Naive thymus-derived CD8-positive, alpha-beta T cell (primary cell): ENCODE results near the gene EGFL8. TPM values are rescaled to one million over a fixed set of nuclear protein-coding genes. Genes with fewer than 3 reads are reported as not detected.
A peak's percentile ranks its signal among the peaks of the same experiment; 100 is the strongest.
"Not testable (repeated sequence)": the region's sequence is repeated elsewhere in the genome, so short reads cannot be mapped to it uniquely, and the experiment has no call there.

ENCODE experiments used
- ATAC-seq, 2 donors: fragments of 150-1000 bp; cut with Tn5 transposase in 1 of 2; sonication (Bioruptor Pico), chemical (Tn5 transposase) in 1 of 2; 1 replicate in 1 of 2; 2 replicates in 1 of 2; pipeline ENCODE4 v1.10.0; 2021; ENCODE audit warnings: mild to moderate bottlenecking in 2 of 2, moderate library complexity in 2 of 2
- POLR2A ChIA-PET: fragments of 350-600 bp; sonication (Branson Sonifier 250); formaldehyde crosslinking; loops from one replicate; lab custom pipeline; 2021; ENCODE audit warnings: antibody characterized with exemption; lab: Charles Lee
- DNase-seq, 10 donors: peaks; one replicate each; pipeline versions ENCODE4 v3.0.0 to v3.0.0-alpha.2; 2020 to 2022
- H3K27ac Mint-ChIP-seq, 10 donors: one replicate each; pipeline ENCODE4 v1.8.0; 2020 to 2022; ENCODE audit warnings: mild to moderate bottlenecking in 10 of 10, mixed read lengths in 10 of 10, moderate library complexity in 4 of 10, inconsistent platforms in 1 of 10
- H3K27me3 Mint-ChIP-seq, 5 donors: one replicate each; pipeline ENCODE4 v1.8.0; 2021 to 2022; ENCODE audit warnings: mixed read lengths in 5 of 5
- H3K36me3 Mint-ChIP-seq, 3 donors: one replicate each; pipeline ENCODE4 v1.8.0; 2020 to 2022; ENCODE audit warnings: mixed read lengths in 3 of 3, mild to moderate bottlenecking in 2 of 3, inconsistent platforms in 1 of 3
- H3K4me1 Mint-ChIP-seq, 4 donors: one replicate each; pipeline ENCODE4 v1.8.0; 2021 to 2022; ENCODE audit warnings: mixed read lengths in 4 of 4
- H3K4me3 Mint-ChIP-seq, 10 donors: one replicate each; pipeline ENCODE4 v1.8.0; 2020 to 2022; ENCODE audit warnings: mild to moderate bottlenecking in 10 of 10, mixed read lengths in 10 of 10, moderate library complexity in 6 of 10, inconsistent platforms in 1 of 10
- H3K9me3 Mint-ChIP-seq, 9 donors: one replicate each; pipeline ENCODE4 v1.8.0; 2020 to 2022; ENCODE audit warnings: mixed read lengths in 9 of 9, mild to moderate bottlenecking in 3 of 9, inconsistent platforms in 1 of 9, moderate library complexity in 1 of 9
- polyA plus RNA-seq, 3 donors: library from polyadenylated mRNA; unstranded; fragments of 300-500 nt; fragmentation: Illumina TruSeq; gene quantifications; one replicate each; pipeline ENCODE4 v1.2.3, GENCODE V29; 2021
- total RNA-seq, 8 experiments: library from RNA in 2 of 8; stranded (reverse) in 2 of 8; gene quantifications; one replicate each; pipeline ENCODE4 v1.2.3 and lab custom pipeline; 2021 to 2026

EGFL8 gene
- total and polyA plus RNA-seq, 5 experiments from 2014 or later, result 0.61 to 30.1 (median 29.3) TPM; not detected in 2

GRCh38 chr6:32128751-32129296 lies 35.6 kb upstream of the EGFL8 start:
- peak overlapping the region in 9 of 10 donors; percentile 96 to 100 (median 98) for H3K4me3 Mint-ChIP-seq
- H3K27me3 Mint-ChIP-seq, result peaks cover 0 to under 1% (median 0%) of the 10 kb centered on the region in 5 donors
- peaks cover 26 to 55% (median 54%) of the 10 kb centered on the region in 4 donors for H3K4me1 Mint-ChIP-seq
- no peaks in the 10 kb centered on the region for H3K9me3 Mint-ChIP-seq
- DNase-seq (peak in 1 of 10 donors; percentile 37), ATAC-seq (no peak)
- peak overlapping the region; percentile 90 to 99 (median 97) for H3K27ac Mint-ChIP-seq
- POLR2A ChIA-PET, result interaction anchor here (0.6 to 6.7 kb wide), 14 partner anchors 10 to 880 kb away, joined by 3 to 116 read pairs (median 6); partner anchors contain the start of genes AGPAT1, CSNK2B, DDX39B and GPANK1
- H3K36me3 Mint-ChIP-seq, result peaks cover 5 to 24% (median 10%) of the 10 kb centered on the region in 3 donors

GRCh38 chr6:32129297-32130088 lies 34.9 kb upstream of the EGFL8 start:
- peaks cover 23 to 49% (median 49%) of the 10 kb centered on the region in 4 donors for H3K4me1 Mint-ChIP-seq
- peaks cover 0 to 3% (median 0%) of the 10 kb centered on the region in 5 donors for H3K27me3 Mint-ChIP-seq
- POLR2A ChIA-PET, result interaction anchor here (0.6 to 6.7 kb wide), 13 partner anchors 11 to 843 kb away, joined by 3 to 116 read pairs (median 4); partner anchors contain the start of genes AGPAT1, GPSM3, PBX2 and PRRT1
- H3K36me3 Mint-ChIP-seq, result peaks cover 5 to 17% (median 5%) of the 10 kb centered on the region in 3 donors
- H3K9me3 Mint-ChIP-seq, result no peaks in the 10 kb centered on the region
- ATAC-seq (no peak), DNase-seq (peak in 1 of 10 donors; percentile 59)
- peak overlapping the region; percentile 90 to 98 (median 95) for H3K4me3 Mint-ChIP-seq
- peak overlapping the region; percentile 90 to 99 (median 95) for H3K27ac Mint-ChIP-seq

- H3K27ac Mint-ChIP-seq, result peak overlapping the region in 3 of 10 donors; percentile 25 to 68 (median 50)
These were observed 32.9 kb upstream of the EGFL8 start for GRCh38 chr6:32131439-32131948.

GRCh38 chr6:32132110-32132509 lies 32.3 kb upstream of the EGFL8 start:
- Mint-ChIP-seq H3K27ac (peak overlapping the region in 2 of 10 donors; percentile 11 to 22), H3K9me3 (no peaks in the 10 kb centered on the region), H3K4me3 (peak overlapping the region in 4 of 10 donors; percentile 6 to 54 (median 27)), H3K36me3 (peaks cover 0 to 3% (median 0%) of the 10 kb centered on the region in 3 donors), H3K4me1 (peaks cover 12 to 32% (median 31%) of the 10 kb centered on the region in 4 donors), H3K27me3 (peaks cover 0 to 3% (median 0%) of the 10 kb centered on the region in 5 donors)
- DNase-seq (peak in 1 of 10 donors; percentile 15), ATAC-seq (no peak)
- POLR2A ChIA-PET, result interaction anchor here (0.9 to 6.7 kb wide), 2 partner anchors 23 to 61 kb away, joined by 3 to 116 read pairs; partner anchors contain the start of genes GPSM3 and PBX2

More at GRCh38 chr6:32131439-32131948, 32.9 kb upstream of the EGFL8 start:
- H3K27me3 Mint-ChIP-seq, result peaks cover 0 to 3% (median 0%) of the 10 kb centered on the region in 5 donors
- H3K4me1 Mint-ChIP-seq, result peaks cover 17 to 38% (median 37%) of the 10 kb centered on the region in 4 donors
- H3K36me3 Mint-ChIP-seq, result peaks cover 0 to 6% (median 0%) of the 10 kb centered on the region in 3 donors
- peak overlapping the region; percentile 9 to 72 (median 50) for H3K4me3 Mint-ChIP-seq
- peak in 1 of 10 donors; percentile 27 for DNase-seq
- ATAC-seq, result no peak
- POLR2A ChIA-PET, result interaction anchor here (0.9 to 6.7 kb wide), 5 partner anchors 21 to 159 kb away, joined by 3 to 116 read pairs (median 21); partner anchors contain the start of genes AGPAT1, DXO, GPSM3 and PBX2
- H3K9me3 Mint-ChIP-seq, result no peaks in the 10 kb centered on the region

- H3K27ac Mint-ChIP-seq, result no peak overlapping the region
- H3K9me3 Mint-ChIP-seq, result no peaks in the 10 kb centered on the region
- H3K4me1 Mint-ChIP-seq, result peaks cover 5 to 16% (median 15%) of the 10 kb centered on the region in 4 donors
- no peaks in the 10 kb centered on the region for H3K36me3 Mint-ChIP-seq
- DNase-seq, result no peak
- POLR2A ChIA-PET, result no interaction called here
- H3K27me3 Mint-ChIP-seq, result peaks cover 0 to 3% (median 0%) of the 10 kb centered on the region in 5 donors
- no peak overlapping the region for H3K4me3 Mint-ChIP-seq
- ATAC-seq, result no peak
These were observed 30.6 kb upstream of the EGFL8 start for GRCh38 chr6:32133786-32134185.

- no peak overlapping the region for H3K4me3 Mint-ChIP-seq
- ATAC-seq, result no peak
- H3K27me3 Mint-ChIP-seq, result peaks cover 0 to 10% (median 6%) of the 10 kb centered on the region in 5 donors
- H3K9me3 Mint-ChIP-seq, result no peaks in the 10 kb centered on the region
- H3K4me1 Mint-ChIP-seq, result peaks cover 0 to 2% (median 0%) of the 10 kb centered on the region in 4 donors
- DNase-seq, result no peak
- H3K36me3 Mint-ChIP-seq, result no peaks in the 10 kb centered on the region
- POLR2A ChIA-PET, result no interaction called here
- peak overlapping the region in 3 of 10 donors; percentile 1 to 19 (median 6) for H3K27ac Mint-ChIP-seq
These were observed 26.9 kb upstream of the EGFL8 start for GRCh38 chr6:32137454-32137853.

GRCh38 chr6:32139590-32139989 lies 24.8 kb upstream of the EGFL8 start:
- POLR2A ChIA-PET, result interaction anchor here (2.0 kb wide), 1 partner anchor 10 kb away, joined by 4 read pairs; the partner anchor contains the start of gene FKBPL
- H3K27me3 Mint-ChIP-seq, result peaks cover 0 to 8% (median 5%) of the 10 kb centered on the region in 5 donors
- no peak overlapping the region for H3K4me3 Mint-ChIP-seq
- no peak for ATAC-seq
- H3K9me3 Mint-ChIP-seq, result no peaks in the 10 kb centered on the region
- H3K4me1 Mint-ChIP-seq, result peaks cover 0 to 2% (median 0%) of the 10 kb centered on the region in 4 donors
- no peaks in the 10 kb centered on the region for H3K36me3 Mint-ChIP-seq
- no peak for DNase-seq
- no peak overlapping the region for H3K27ac Mint-ChIP-seq

- ATAC-seq (no peak), DNase-seq (peak in 1 of 10 donors; percentile 2)
- Mint-ChIP-seq H3K4me1 (peaks cover 0 to 2% (median 0%) of the 10 kb centered on the region in 4 donors), H3K27me3 (peaks cover 0 to 8% (median 5%) of the 10 kb centered on the region in 5 donors), H3K4me3 (no peak overlapping the region), H3K9me3 (no peaks in the 10 kb centered on the region), H3K36me3 (no peaks in the 10 kb centered on the region), H3K27ac (no peak overlapping the region)
- POLR2A ChIA-PET, result interaction anchor here (0.6 to 2.0 kb wide), 2 partner anchors 10 to 1515 kb away, joined by 4 read pairs; partner anchors contain the start of gene FKBPL
These were observed 23.9 kb upstream of the EGFL8 start for GRCh38 chr6:32140420-32141046.

GRCh38 chr6:32144238-32144637 lies 20.2 kb upstream of the EGFL8 start:
- H3K27ac Mint-ChIP-seq, H3K36me3 Mint-ChIP-seq: not testable (repeated sequence)

GRCh38 chr6:32146287-32146686 lies 18.1 kb upstream of the EGFL8 start:
- Mint-ChIP-seq H3K27me3 (peaks cover 0 to 39% (median 9%) of the 10 kb centered on the region in 5 donors), H3K36me3 (peaks cover 0 to 5% (median 0%) of the 10 kb centered on the region in 3 donors), H3K27ac (peak overlapping the region in 1 of 10 donors; percentile 1), H3K4me1 (peaks cover 24 to 31% (median 30%) of the 10 kb centered on the region in 4 donors), H3K9me3 (no peaks in the 10 kb centered on the region), H3K4me3 (no peak overlapping the region)
- POLR2A ChIA-PET, result interaction anchor here (0.8 kb wide), 1 partner anchor 16 kb away, joined by 3 read pairs; the partner anchor contains the start of gene FKBPL
- DNase-seq (no peak), ATAC-seq (no peak)

More at GRCh38 chr6:32144238-32144637, 20.2 kb upstream of the EGFL8 start:
- H3K4me3 Mint-ChIP-seq, DNase-seq, ATAC-seq, POLR2A ChIA-PET, H3K9me3 Mint-ChIP-seq: not testable (repeated sequence)
- Mint-ChIP-seq H3K27me3 (peaks cover 0 to 29% (median 5%) of the 10 kb centered on the region in 5 donors), H3K4me1 (peaks cover 12 to 19% (median 15%) of the 10 kb centered on the region in 4 donors)

- Mint-ChIP-seq H3K9me3 (no peaks in the 10 kb centered on the region), H3K27ac (peak overlapping the region in 3 of 10 donors; percentile 1 to 26 (median 6)), H3K4me3 (peak overlapping the region in 1 of 10 donors; percentile 11), H3K4me1 (peaks cover 25 to 35% (median 32%) of the 10 kb centered on the region in 4 donors), H3K36me3 (peaks cover 0 to 5% (median 0%) of the 10 kb centered on the region in 3 donors), H3K27me3 (peaks cover 0 to 38% (median 8%) of the 10 kb centered on the region in 5 donors)
- POLR2A ChIA-PET, result interaction anchor here (0.8 kb wide), 1 partner anchor 16 kb away, joined by 3 read pairs; the partner anchor contains the start of gene FKBPL
- DNase-seq (no peak), ATAC-seq (no peak)
These were observed 17.7 kb upstream of the EGFL8 start for GRCh38 chr6:32146687-32147086.
